H9 (cell line): ENCODE measurements around the gene CR1L. TPM values are rescaled to one million over a fixed set of nuclear protein-coding genes. Genes with fewer than 3 reads are reported as not detected.
A peak's percentile ranks its signal among the peaks of the same experiment; 100 is the strongest.
"Not testable (repeated sequence)": the region's sequence is repeated elsewhere in the genome, so short reads cannot be mapped to it uniquely, and the experiment has no call there.

Source experiments
- DNase-seq: peaks from one replicate; pipeline ENCODE4 v3.0.0-alpha.2; 2017
- H2AFZ ChIP-seq: one replicate; pipeline ENCODE4 v1.6.1; 2013; ENCODE audit warnings: mild to moderate bottlenecking, low read length, control low read depth, moderate library complexity
- H2AK5ac ChIP-seq: 2 replicates; pipeline ENCODE4 v1.6.1; 2013; ENCODE audit warnings: low read length, control low read depth, mixed read lengths; ENCODE audit not compliant: insufficient read length
- H2BK120ac ChIP-seq: one replicate; pipeline ENCODE4 v1.6.1; 2013; ENCODE audit warnings: low read depth, mild to moderate bottlenecking, low read length, control low read depth, inconsistent platforms; ENCODE audit not compliant: poor library complexity, severe bottlenecking
- H2BK12ac ChIP-seq: 2 replicates; pipeline ENCODE4 v1.6.1; 2013; ENCODE audit warnings: low read length, control low read depth, mixed read lengths, low read depth; ENCODE audit not compliant: insufficient read length
- H2BK15ac ChIP-seq: 2 replicates; pipeline ENCODE4 v1.6.1; 2013; ENCODE audit warnings: low read depth, low read length, control low read depth
- H2BK20ac ChIP-seq: one replicate; pipeline ENCODE4 v1.6.1; 2013; ENCODE audit warnings: low read depth, mild to moderate bottlenecking, low read length, control low read depth, inconsistent platforms; ENCODE audit not compliant: poor library complexity, severe bottlenecking
- H2BK5ac ChIP-seq: 2 replicates; pipeline ENCODE4 v1.6.1; 2013; ENCODE audit warnings: low read length, control low read depth, mixed read lengths; ENCODE audit not compliant: insufficient read length
- H3K14ac ChIP-seq: 2 replicates; pipeline ENCODE4 v1.6.1; 2013; ENCODE audit warnings: low read length, control low read depth; ENCODE audit not compliant: insufficient read depth
- H3K18ac ChIP-seq: 2 replicates; pipeline ENCODE4 v1.6.1; 2013; ENCODE audit warnings: low read depth, mild to moderate bottlenecking, mixed read lengths, low read length, control low read depth; ENCODE audit not compliant: insufficient read length
- H3K23ac ChIP-seq: 2 replicates; pipeline ENCODE4 v1.6.1; 2013; ENCODE audit warnings: low read length, control low read depth, mixed read lengths, low read depth; ENCODE audit not compliant: insufficient read length
- H3K23me2 ChIP-seq: 2 replicates; pipeline ENCODE4 v1.6.1; 2013; ENCODE audit warnings: low read depth, mild to moderate bottlenecking, mixed read lengths, low read length, control low read depth; ENCODE audit not compliant: insufficient read length, poor library complexity, severe bottlenecking
- H3K27ac ChIP-seq: 2 replicates; pipeline ENCODE4 v1.5.1; 2013; ENCODE audit warnings: low read length, control low read depth, mixed read lengths, low read depth; ENCODE audit not compliant: insufficient read length
- H3K27me3 ChIP-seq: 2 replicates; pipeline ENCODE4 v1.6.1; 2013; ENCODE audit warnings: low read length, control low read depth, inconsistent platforms; ENCODE audit not compliant: insufficient read depth
- H3K4ac ChIP-seq: 2 replicates; pipeline ENCODE4 v1.6.1; 2013; ENCODE audit warnings: low read depth, mild to moderate bottlenecking, control low read depth, inconsistent platforms, low read length, moderate library complexity
- H3K4me1 ChIP-seq: 2 replicates; pipeline ENCODE4 v1.6.1; 2013; ENCODE audit warnings: low read length, control low read depth, inconsistent platforms; ENCODE audit not compliant: insufficient read depth
- H3K4me2 ChIP-seq: 2 replicates; pipeline ENCODE4 v1.6.1; 2013; ENCODE audit warnings: low read length, control low read depth, mixed read lengths; ENCODE audit not compliant: insufficient read length, insufficient read depth
- H3K56ac ChIP-seq: 2 replicates; pipeline ENCODE4 v1.6.1; 2013; ENCODE audit warnings: low read depth, mild to moderate bottlenecking, mixed read lengths, low read length, control low read depth; ENCODE audit not compliant: insufficient read length
- H3K79me1 ChIP-seq: 2 replicates; pipeline ENCODE4 v1.6.1; 2013; ENCODE audit warnings: low read depth, mild to moderate bottlenecking, moderate library complexity, low read length, control low read depth, inconsistent platforms; ENCODE audit not compliant: insufficient read depth, poor library complexity, severe bottlenecking
- H3K79me2 ChIP-seq: 2 replicates; pipeline ENCODE4 v1.6.1; 2013; ENCODE audit warnings: low read length, control low read depth, inconsistent platforms; ENCODE audit not compliant: insufficient read depth
- H3K9ac ChIP-seq: 2 replicates; pipeline ENCODE4 v1.6.1; 2013; ENCODE audit warnings: low read length, control low read depth, mixed read lengths; ENCODE audit not compliant: insufficient read length; ENCODE audit errors: extremely low read depth
- H3K9me3 ChIP-seq: one replicate; pipeline ENCODE4 v1.6.1; 2013; ENCODE audit warnings: low read depth, low read length, inconsistent platforms; ENCODE audit not compliant: control insufficient read depth
- H3T11ph ChIP-seq: one replicate; pipeline ENCODE4 v1.6.1; 2013; ENCODE audit warnings: mild to moderate bottlenecking, low read length, control low read depth, inconsistent platforms
- H4K20me1 ChIP-seq: one replicate; pipeline ENCODE4 v1.6.1; 2013; ENCODE audit not compliant: control insufficient read depth, insufficient read length, insufficient read depth
- H4K5ac ChIP-seq: 2 replicates; pipeline ENCODE4 v1.6.1; 2013; ENCODE audit warnings: low read depth, mild to moderate bottlenecking, mixed read lengths, low read length, control low read depth; ENCODE audit not compliant: insufficient read length
- H4K8ac ChIP-seq: replicated peaks from 2 replicates; pipeline ENCODE4 v1.6.1; 2013; ENCODE audit warnings: low read length, control low read depth, mixed read lengths, low read depth; ENCODE audit not compliant: insufficient read length
- H4K91ac ChIP-seq: 2 replicates; pipeline ENCODE4 v1.6.1; 2013; ENCODE audit warnings: low read depth, mild to moderate bottlenecking, moderate library complexity, mixed read lengths, low read length, control low read depth; ENCODE audit not compliant: insufficient read length
- H3K27ac Mint-ChIP-seq, 3 experiments: 2 replicates in 2 of 3; 3 replicates in 1 of 3; pipeline ENCODE4 v1.8.0; 2020 to 2021; ENCODE audit warnings: mixed read lengths in 3 of 3, mild to moderate bottlenecking in 1 of 3, moderate library complexity in 1 of 3
- H3K27me3 Mint-ChIP-seq: 2 replicates; pipeline ENCODE4 v1.8.0; 2021; ENCODE audit warnings: low read depth, mild to moderate bottlenecking, moderate library complexity, mixed read lengths
- H3K36me3 Mint-ChIP-seq, 3 experiments: 2 replicates in 2 of 3; 3 replicates in 1 of 3; pipeline ENCODE4 v1.8.0; 2020 to 2021; ENCODE audit warnings: low read depth in 3 of 3, mixed read lengths in 3 of 3; ENCODE audit not compliant: insufficient read depth in 1 of 3
- H3K4me1 Mint-ChIP-seq, 2 experiments: 2 replicates each; pipeline ENCODE4 v1.8.0; 2020; ENCODE audit warnings: mixed read lengths in 2 of 2
- H3K4me3 Mint-ChIP-seq, 2 experiments: 2 replicates in 1 of 2; 3 replicates in 1 of 2; pipeline ENCODE4 v1.8.0; 2020 to 2021; ENCODE audit warnings: mild to moderate bottlenecking in 2 of 2, mixed read lengths in 2 of 2, moderate library complexity in 1 of 2
- H3K9me3 Mint-ChIP-seq, 2 experiments: 2 replicates in 1 of 2; 3 replicates in 1 of 2; pipeline ENCODE4 v1.8.0; 2020; ENCODE audit warnings: mild to moderate bottlenecking in 2 of 2, mixed read lengths in 2 of 2, moderate library complexity in 1 of 2
- WGBS: extraction: QIAGEN DNeasy Blood & Tissue Kit; methylation state at CpG from one replicate; pipeline ENCODE4 v1.1.7; 2013; ENCODE audit warnings: missing lambda C conversion rate, low lambda C conversion rate, mixed read lengths; ENCODE audit not compliant: insufficient read length; ENCODE audit errors: extremely low coverage; 5-methylcytosine and 5-hydroxymethylcytosine counted together
- total RNA-seq: library from RNA; stranded (reverse); gene quantifications from 2 replicates; pipeline ENCODE4 v1.2.1, GENCODE V29; 2021
- TF ChIP-seq, protein P1 (sequence below): fragments of 200-600 bp; sonication (generic); conservative IDR thresholded peaks from 3 replicates; pipeline ENCODE4 v1.8.0; 2021; ENCODE audit warnings: antibody characterized with exemption, mild to moderate bottlenecking

CR1L gene
- total RNA-seq, 1 experiment from 2014 or later, result 0.37 TPM

DNA sequence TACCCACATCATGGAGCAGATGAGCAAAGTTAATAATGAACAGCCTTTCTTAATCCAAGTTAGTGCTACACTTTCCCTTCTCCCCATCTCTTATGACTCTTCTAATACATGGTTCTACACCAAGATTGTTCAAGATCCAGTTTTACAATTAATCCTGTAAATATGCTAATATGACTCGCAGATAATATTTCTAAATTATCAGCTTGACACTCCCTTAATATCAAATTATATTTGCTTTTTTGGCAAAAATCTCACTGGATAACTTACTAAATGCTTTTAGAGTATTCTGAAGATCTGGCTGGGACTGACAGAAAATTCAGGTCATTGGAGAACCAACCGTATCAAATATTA is 24.4 kb upstream of the CR1L start:
- TF ChIP-seq, protein P1, sequence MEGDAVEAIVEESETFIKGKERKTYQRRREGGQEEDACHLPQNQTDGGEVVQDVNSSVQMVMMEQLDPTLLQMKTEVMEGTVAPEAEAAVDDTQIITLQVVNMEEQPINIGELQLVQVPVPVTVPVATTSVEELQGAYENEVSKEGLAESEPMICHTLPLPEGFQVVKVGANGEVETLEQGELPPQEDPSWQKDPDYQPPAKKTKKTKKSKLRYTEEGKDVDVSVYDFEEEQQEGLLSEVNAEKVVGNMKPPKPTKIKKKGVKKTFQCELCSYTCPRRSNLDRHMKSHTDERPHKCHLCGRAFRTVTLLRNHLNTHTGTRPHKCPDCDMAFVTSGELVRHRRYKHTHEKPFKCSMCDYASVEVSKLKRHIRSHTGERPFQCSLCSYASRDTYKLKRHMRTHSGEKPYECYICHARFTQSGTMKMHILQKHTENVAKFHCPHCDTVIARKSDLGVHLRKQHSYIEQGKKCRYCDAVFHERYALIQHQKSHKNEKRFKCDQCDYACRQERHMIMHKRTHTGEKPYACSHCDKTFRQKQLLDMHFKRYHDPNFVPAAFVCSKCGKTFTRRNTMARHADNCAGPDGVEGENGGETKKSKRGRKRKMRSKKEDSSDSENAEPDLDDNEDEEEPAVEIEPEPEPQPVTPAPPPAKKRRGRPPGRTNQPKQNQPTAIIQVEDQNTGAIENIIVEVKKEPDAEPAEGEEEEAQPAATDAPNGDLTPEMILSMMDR, result peak; percentile 7; the same call in 1 of the 3 replicates
- Histone ChIP-seq H3K14ac (no peak overlapping the region), H2BK12ac (no peak overlapping the region), H2AFZ (no peak overlapping the region), H3K18ac (no peak overlapping the region), H3K79me1 (no peaks in the 10 kb centered on the region), H3K9ac (no peak overlapping the region), H3K23ac (no peak overlapping the region), H4K20me1 (no peaks in the 10 kb centered on the region), H2BK5ac (no peak overlapping the region), H3K56ac (no peak overlapping the region), H3K4ac (no peak overlapping the region), H2BK120ac (no peak overlapping the region), H3K23me2 (no peaks in the 10 kb centered on the region), H4K8ac (no peak overlapping the region), H3K27me3 (no peaks in the 10 kb centered on the region), H3K27ac (no peak overlapping the region), H3K9me3 (peaks cover 3% of the 10 kb centered on the region), H3T11ph (no peak overlapping the region), H3K4me1 (no peaks in the 10 kb centered on the region; the same call in 1 of the 2 replicates), H4K5ac (no peak overlapping the region), H3K79me2 (no peaks in the 10 kb centered on the region), H2AK5ac (no peak overlapping the region), H3K4me2 (no peak overlapping the region), H2BK20ac (no peak overlapping the region), H2BK15ac (no peak overlapping the region), H4K91ac (no peak overlapping the region)
- H3K36me3 Mint-ChIP-seq, result peaks cover 1 to 7% (median 7%) of the 10 kb centered on the region in 3 experiments; a peak in 6 of 7 replicates
- H3K27me3 Mint-ChIP-seq, result no peaks in the 10 kb centered on the region
- no peak for DNase-seq
- no CpG with 5 or more reads among the region's 2 CpGs for WGBS
- no peak overlapping the region for H3K27ac Mint-ChIP-seq
- H3K4me3 Mint-ChIP-seq, result no peak overlapping the region; a peak in 1 of 5 replicates
- peaks cover 7 to 11% of the 10 kb centered on the region in 2 experiments for H3K4me1 Mint-ChIP-seq
- H3K9me3 Mint-ChIP-seq, result peaks cover 3 to 7% of the 10 kb centered on the region in 2 experiments; a peak in 3 of 5 replicates

DNA sequence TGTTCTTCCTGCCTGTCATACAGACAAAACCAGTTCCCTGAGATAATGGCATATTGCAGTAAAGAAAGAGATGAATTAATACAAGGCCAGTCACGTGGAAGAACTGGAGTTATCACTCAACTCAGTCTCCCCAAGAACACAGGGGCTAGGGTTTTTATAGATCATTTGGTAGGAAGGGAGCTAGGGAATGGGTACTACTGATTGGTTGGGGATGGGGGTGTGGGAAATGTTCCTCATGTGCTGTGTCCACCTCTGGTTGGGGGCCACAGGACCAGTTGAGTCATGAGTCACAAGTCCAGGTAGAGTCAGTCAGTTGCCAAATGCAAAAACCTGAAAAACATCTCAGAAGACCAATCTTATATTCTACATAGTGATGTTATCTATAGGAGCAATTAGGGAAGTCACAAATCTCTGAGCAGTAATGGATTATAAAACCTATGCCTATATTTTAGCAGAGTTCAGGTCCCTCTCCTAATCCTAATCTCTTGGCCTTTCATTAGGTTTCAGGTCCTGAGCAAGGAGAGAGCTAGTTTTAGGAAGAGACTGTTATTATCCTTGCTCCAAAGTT is 19.3 kb upstream of the CR1L start:
- H2BK15ac ChIP-seq, H3K4ac ChIP-seq, H3K14ac ChIP-seq, H3K79me2 ChIP-seq, H3K56ac ChIP-seq, H3K9ac ChIP-seq, H3K9me3 Mint-ChIP-seq, H4K8ac ChIP-seq, H3K4me3 Mint-ChIP-seq, H3K23ac ChIP-seq, H3K79me1 ChIP-seq, H3K4me1 ChIP-seq, H2BK120ac ChIP-seq, H2BK20ac ChIP-seq, H4K5ac ChIP-seq, H4K91ac ChIP-seq, H3K27ac Mint-ChIP-seq, H3K23me2 ChIP-seq, H2AFZ ChIP-seq, H2BK12ac ChIP-seq, H3K18ac ChIP-seq, H3T11ph ChIP-seq, H3K27ac ChIP-seq, H4K20me1 ChIP-seq, H3K27me3 Mint-ChIP-seq, H2BK5ac ChIP-seq, H3K4me2 ChIP-seq, H3K27me3 ChIP-seq, DNase-seq, H2AK5ac ChIP-seq: not testable (repeated sequence)
- peaks cover 1 to 17% (median 9%) of the 10 kb centered on the region in 3 experiments; a peak in 6 of 7 replicates for H3K36me3 Mint-ChIP-seq
- H3K9me3 ChIP-seq, result peaks cover 10% of the 10 kb centered on the region
- H3K4me1 Mint-ChIP-seq, result peaks cover 5 to 10% of the 10 kb centered on the region in 2 experiments
- WGBS, result no CpG with 5 or more reads among the region's 1 CpG
